Epithelial cell of esophagus (primary cell): ENCODE measurements around the gene TMIGD3.

ENCODE experiments used
- DNase-seq: peaks from one replicate; pipeline ENCODE4 v3.0.0; 2010; ENCODE audit warnings: low read depth
- H3K4me3 ChIP-seq: 2 replicates; pipeline ENCODE4 v1.5.1; 2011; ENCODE audit warnings: mild to moderate bottlenecking, low read length, control low read depth
- TF ChIP-seq, protein P1 (sequence below): IDR thresholded peaks from 2 replicates; pipeline ENCODE4 v1.5.1; 2011; ENCODE audit warnings: low read depth, mild to moderate bottlenecking, low read length, control low read depth, inconsistent platforms; ENCODE audit not compliant: insufficient read depth; ENCODE audit errors: missing control alignments

Gene TMIGD3

DNA sequence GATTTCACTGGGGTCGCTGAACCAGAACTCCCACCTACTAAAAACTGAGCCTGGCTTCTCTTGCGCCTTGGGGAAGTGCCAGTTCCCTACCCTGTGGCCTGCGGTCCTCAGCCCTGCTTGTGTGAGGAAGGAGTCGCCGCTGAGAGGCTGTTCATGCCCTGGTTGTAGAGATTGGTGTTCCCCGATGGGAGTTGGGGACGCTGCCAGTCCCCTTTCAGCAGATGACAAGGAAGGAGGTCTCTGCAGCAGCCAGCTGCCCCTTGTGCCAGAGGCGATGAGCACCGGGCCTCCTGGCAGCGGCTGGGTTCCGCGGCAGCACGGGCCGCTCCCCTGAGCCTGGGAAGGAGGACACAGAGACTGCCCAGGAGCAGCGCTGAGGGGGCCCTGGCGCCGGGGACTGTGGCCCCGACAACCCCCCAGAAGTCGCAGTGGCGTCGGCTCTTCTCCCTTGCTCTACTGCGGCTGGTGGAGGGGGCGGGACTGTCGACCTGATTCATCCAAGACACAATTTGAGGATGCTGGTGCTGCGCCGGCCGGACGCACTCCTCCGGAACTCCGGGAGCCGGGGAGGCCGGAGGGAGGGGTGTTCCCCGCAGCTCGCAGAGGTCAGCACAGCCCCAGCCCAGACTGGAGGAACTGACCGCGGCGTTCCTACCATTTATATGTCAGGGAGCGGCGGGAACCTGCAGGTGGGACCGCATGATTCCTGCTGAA, 12.0 kb upstream of the TMIGD3 start:
- no peak overlapping the region for H3K4me3 ChIP-seq
- DNase-seq, result peak; percentile 47
- TF ChIP-seq, protein P1, sequence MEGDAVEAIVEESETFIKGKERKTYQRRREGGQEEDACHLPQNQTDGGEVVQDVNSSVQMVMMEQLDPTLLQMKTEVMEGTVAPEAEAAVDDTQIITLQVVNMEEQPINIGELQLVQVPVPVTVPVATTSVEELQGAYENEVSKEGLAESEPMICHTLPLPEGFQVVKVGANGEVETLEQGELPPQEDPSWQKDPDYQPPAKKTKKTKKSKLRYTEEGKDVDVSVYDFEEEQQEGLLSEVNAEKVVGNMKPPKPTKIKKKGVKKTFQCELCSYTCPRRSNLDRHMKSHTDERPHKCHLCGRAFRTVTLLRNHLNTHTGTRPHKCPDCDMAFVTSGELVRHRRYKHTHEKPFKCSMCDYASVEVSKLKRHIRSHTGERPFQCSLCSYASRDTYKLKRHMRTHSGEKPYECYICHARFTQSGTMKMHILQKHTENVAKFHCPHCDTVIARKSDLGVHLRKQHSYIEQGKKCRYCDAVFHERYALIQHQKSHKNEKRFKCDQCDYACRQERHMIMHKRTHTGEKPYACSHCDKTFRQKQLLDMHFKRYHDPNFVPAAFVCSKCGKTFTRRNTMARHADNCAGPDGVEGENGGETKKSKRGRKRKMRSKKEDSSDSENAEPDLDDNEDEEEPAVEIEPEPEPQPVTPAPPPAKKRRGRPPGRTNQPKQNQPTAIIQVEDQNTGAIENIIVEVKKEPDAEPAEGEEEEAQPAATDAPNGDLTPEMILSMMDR, result no peak

DNA sequence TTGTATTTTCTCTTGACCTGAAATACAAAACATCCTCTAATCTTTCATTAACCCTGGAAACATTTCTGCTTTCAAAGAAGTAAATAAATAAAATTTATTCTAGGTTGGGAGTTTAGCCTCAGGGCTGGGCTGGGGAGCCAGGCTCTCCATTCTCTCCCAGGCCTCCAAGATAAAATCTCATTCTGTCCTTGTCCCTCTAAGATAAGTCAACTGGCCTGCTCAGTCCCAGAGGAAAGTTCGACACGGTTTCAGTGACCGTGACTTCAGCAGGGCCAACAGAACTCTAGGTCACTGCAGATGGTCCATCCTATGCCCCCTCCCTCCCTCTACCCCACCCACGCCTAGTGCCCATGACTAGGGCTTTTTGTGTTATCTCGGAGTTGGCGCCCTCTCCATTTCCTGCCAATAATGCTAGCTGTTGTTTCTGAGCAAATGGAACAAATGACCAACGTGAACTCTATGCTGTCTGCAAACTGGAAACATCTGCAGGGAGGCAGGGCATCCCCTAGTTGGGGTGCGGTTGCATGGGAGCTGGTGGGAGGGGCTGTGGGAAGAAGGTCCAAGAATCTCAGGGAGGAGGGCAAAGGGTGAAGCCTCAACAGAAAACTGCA, 10.1 kb upstream of the TMIGD3 start:
- no peak overlapping the region for H3K4me3 ChIP-seq
- TF ChIP-seq, protein P1, result no peak
- no peak for DNase-seq

DNA sequence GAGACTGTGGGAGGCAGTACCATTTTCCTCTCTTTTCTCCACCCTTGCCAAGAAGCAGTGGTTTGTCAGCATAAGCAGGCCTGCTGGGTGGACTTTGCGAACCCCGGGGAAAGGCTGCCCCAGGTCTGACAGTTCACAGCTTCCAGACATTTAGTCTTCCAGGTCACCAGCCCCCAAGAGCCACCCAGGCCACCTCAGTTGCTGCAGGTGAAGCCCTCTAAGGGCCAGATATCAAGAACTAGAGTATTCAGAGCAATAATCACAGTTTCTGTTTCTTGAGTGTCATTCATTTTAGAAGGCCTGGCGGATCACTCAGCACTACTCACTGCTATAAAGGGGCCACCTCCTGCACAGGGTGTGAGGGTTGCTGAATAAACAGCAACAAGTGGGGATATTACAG, 9.5 kb upstream of the TMIGD3 start:
- H3K4me3 ChIP-seq, result no peak overlapping the region
- DNase-seq, result no peak
- TF ChIP-seq, protein P1, result no peak

DNA sequence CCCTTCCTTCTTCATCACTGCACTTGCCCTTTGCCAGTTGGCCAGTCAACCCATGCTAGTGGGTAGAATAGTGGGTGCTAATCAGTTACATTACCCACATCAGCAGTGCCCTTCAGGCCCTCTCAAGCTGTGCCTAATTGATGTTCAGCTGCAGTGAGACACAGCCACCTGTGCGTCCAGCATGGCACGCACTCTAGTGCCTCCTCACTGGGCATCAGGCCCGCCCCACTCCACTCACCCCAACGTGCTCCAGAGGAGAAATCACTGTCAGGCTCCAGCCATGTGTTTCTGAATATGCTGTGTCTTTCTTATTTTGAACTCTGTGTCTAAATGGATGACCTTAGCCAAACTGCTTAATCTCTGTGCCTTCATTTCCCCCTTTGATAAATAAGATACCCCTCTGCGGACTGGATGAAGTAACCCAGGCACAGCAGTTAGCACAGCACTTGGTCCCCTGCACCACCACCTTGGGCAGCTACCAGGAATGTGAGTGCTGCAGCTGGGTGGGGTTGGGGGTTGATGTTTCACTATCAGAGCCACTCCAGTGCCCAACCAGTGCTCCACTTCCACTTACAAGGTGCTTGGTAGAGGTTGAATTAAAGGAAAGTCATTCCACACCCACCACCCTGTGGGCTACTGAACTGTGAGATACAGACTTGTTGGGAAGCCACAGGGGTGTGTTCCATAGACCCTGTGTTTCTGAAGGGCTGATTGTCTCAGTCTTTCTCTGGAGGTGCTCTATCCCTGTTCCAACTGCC, 8.9 kb upstream of the TMIGD3 start:
- TF ChIP-seq, protein P1, result no peak
- H3K4me3 ChIP-seq, result no peak overlapping the region
- no peak for DNase-seq

DNA sequence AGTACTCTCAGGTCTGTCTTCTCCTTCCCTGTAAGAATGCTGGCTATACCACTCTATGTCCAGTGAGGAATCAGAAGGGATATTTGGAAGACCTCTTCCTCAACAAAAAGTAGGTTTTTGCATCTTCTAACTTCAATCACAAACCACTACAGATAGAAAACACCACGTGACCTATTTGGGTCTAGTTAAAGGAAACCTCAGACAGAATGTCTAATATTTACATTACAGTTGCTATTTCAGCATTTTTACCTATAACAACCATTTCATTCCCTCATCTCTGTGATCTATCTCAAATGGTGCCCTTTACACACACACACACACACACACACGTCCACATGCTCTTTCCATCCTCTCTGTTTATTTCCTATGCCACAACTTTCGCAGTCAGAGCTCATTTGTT, 7.9 kb upstream of the TMIGD3 start:
- TF ChIP-seq, protein P1, result no peak
- DNase-seq, result no peak
- H3K4me3 ChIP-seq, result no peak overlapping the region

DNA sequence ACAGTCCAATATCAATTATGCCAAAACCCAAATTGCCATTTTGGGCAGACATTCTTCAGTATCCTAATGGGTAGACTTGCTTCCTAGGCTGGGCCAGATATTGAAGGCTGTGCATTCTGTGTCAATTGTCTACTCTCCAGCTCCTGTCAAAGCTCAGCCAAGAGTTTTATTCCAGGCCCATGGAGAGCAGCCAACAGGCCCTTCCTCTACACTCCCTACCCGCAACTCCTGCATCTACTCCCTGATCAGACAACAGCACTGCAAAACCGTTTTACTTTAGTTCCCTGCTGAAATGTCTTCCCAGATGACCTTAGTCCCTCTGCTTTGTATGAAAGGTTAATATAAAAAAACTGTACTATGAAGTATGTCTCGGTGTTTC, 6.6 kb upstream of the TMIGD3 start:
- no peak overlapping the region for H3K4me3 ChIP-seq
- TF ChIP-seq, protein P1, result no peak
- no peak for DNase-seq
